ACC112 (cell line): ENCODE data around the gene ALG3.

Experiments
- H2AFZ ChIP-seq: fragments of 200-600 bp; sonication (generic); one replicate; pipeline ENCODE4 v1.6.0; 2017; ENCODE audit warnings: antibody characterized with exemption, low read length; ENCODE audit not compliant: unreplicated experiment
- H3K27ac ChIP-seq: fragments of 200-600 bp; sonication (generic); 2 replicates; pipeline ENCODE4 v1.5.1; 2014; ENCODE audit warnings: low read depth, mild to moderate bottlenecking, antibody characterized with exemption, low read length, moderate library complexity
- H3K27me3 ChIP-seq: fragments of 200-600 bp; sonication (generic); 2 replicates; pipeline ENCODE4 v1.6.1; 2014; ENCODE audit warnings: mild to moderate bottlenecking, antibody characterized with exemption, low read length, moderate library complexity, mixed read lengths; ENCODE audit not compliant: insufficient read depth
- H3K36me3 ChIP-seq: fragments of 200-600 bp; sonication (generic); 2 replicates; pipeline ENCODE4 v1.6.1; 2016; ENCODE audit warnings: mild to moderate bottlenecking, antibody characterized with exemption, low read length, moderate library complexity, mixed read lengths; ENCODE audit not compliant: insufficient read depth
- H3K4me1 ChIP-seq: fragments of 200-600 bp; sonication (generic); one replicate; pipeline ENCODE4 v1.6.1; 2016; ENCODE audit warnings: low read length, mixed read lengths; ENCODE audit not compliant: insufficient read depth, unreplicated experiment, control insufficient read depth
- H3K4me3 ChIP-seq: fragments of 200-600 bp; sonication (generic); 2 replicates; pipeline ENCODE4 v1.5.1; 2014; ENCODE audit warnings: mild to moderate bottlenecking, low read depth, low read length
- H3K79me2 ChIP-seq: fragments of 200-600 bp; sonication (generic); one replicate; pipeline ENCODE4 v1.6.0; 2016; ENCODE audit warnings: low read length; ENCODE audit not compliant: control insufficient read depth, unreplicated experiment, insufficient read depth

Gene ALG3

DNA sequence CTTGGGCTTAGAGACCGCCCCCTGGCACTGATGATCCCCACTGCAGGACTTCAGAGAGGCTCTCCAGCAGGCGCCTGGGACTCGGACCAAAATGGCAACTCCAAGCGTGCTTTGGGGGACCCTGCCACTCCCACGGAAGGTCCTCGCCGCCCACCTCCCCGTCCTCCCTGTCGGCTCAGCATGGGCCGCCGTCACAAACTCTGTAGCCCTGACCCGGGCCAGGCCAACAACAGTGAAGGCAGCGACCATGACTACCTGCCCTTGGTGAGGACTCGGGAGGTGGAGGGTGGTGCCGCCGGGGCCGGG is 7.7 kb downstream of the ALG3 start:
- H3K36me3 ChIP-seq: no peaks in the 10 kb centered on the region
- H3K27ac ChIP-seq: no peak overlapping the region
- no peaks in the 10 kb centered on the region for H3K4me1 ChIP-seq
- no peaks in the 10 kb centered on the region for H3K27me3 ChIP-seq
- H3K79me2 ChIP-seq: peaks cover 2% of the 10 kb centered on the region
- no peak overlapping the region for H2AFZ ChIP-seq
- H3K4me3 ChIP-seq: no peak overlapping the region

- H3K4me3 ChIP-seq: no peak overlapping the region
- H2AFZ ChIP-seq: no peak overlapping the region
- H3K4me1 ChIP-seq: no peaks in the 10 kb centered on the region
- H3K79me2 ChIP-seq: no peaks in the 10 kb centered on the region
- H3K27ac ChIP-seq: no peak overlapping the region
- no peaks in the 10 kb centered on the region for H3K36me3 ChIP-seq
- H3K27me3 ChIP-seq: no peaks in the 10 kb centered on the region
Measured at GRCh38 chr3:184240384-184241140, 8.2 kb downstream of the ALG3 start.

GRCh38 chr3:184239708-184240107 is 9.1 kb downstream of the ALG3 start:
- no peak overlapping the region for H3K4me3 ChIP-seq
- H2AFZ ChIP-seq: no peak overlapping the region
- H3K27me3 ChIP-seq: no peaks in the 10 kb centered on the region

DNA sequence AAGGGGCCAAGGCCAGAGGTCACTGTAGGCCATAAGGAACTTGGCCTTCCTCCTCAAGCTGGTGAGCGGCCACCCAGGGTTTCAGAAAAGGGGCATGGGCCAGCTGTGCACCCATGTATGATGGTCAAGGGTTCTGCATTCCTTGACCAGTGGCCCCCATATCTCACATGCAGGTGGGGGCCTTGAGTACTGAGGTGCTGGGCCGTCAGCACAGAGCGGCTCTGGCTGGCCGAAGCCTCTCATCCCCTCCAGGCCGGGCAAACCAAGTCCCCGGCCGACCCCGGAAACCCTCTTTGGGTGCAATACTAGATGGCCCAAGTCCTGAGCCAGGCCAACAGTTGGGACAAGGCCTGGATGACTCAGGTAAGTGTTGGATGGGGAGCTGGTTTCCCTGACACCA is 9.5 kb downstream of the ALG3 start:
- Histone ChIP-seq H3K36me3 (no peaks in the 10 kb centered on the region), H3K4me3 (no peak overlapping the region), H3K27me3 (no peaks in the 10 kb centered on the region), H2AFZ (no peak overlapping the region), H3K27ac (no peak overlapping the region), H3K79me2 (no peaks in the 10 kb centered on the region), H3K4me1 (peaks cover 3% of the 10 kb centered on the region)

More at GRCh38 chr3:184239708-184240107, 9.1 kb downstream of the ALG3 start:
- Histone ChIP-seq H3K27ac (no peak overlapping the region), H3K36me3 (no peaks in the 10 kb centered on the region), H3K79me2 (no peaks in the 10 kb centered on the region), H3K4me1 (no peaks in the 10 kb centered on the region)

DNA sequence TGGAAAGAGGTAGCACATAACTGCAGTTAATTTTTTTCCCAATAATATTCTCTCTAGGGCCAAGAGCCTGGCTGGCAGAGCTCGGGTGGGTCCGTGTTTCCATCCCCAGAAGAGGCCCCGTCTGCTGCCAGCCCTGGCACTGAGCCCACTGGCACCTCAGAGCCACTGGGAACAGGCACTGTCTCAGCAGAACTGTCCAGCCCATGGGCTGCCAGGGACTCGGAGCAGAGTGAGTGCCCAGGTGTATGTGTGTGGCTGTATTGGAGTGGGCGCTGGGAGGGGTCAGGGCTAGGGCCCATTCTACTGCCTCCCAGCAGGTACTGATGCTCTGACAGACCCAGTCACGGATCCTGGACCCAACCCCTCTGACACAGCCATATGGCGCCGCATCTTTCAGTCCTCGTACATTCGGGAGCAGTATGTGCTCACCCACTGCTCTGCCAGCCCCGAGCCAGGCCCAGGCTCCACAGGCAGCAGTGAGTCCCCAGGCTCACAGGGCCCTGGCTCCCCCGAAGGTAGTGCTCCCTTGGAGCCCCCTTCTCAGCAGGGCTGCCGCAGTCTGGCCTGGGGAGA is 10.4 kb downstream of the ALG3 start:
- no peaks in the 10 kb centered on the region for H3K79me2 ChIP-seq

GRCh38 chr3:184237807-184238206 is 11.0 kb downstream of the ALG3 start:
- Histone ChIP-seq H3K27ac (no peak overlapping the region), H3K79me2 (no peaks in the 10 kb centered on the region), H3K4me1 (peaks cover 7% of the 10 kb centered on the region), H3K36me3 (no peaks in the 10 kb centered on the region), H3K27me3 (no peaks in the 10 kb centered on the region; the same call in 1 of the 2 replicates), H3K4me3 (no peak overlapping the region), H2AFZ (no peak overlapping the region)

More for the DNA sequence above, 10.4 kb downstream of the ALG3 start:
- Histone ChIP-seq H2AFZ (no peak overlapping the region), H3K27ac (no peak overlapping the region), H3K4me1 (peaks cover 7% of the 10 kb centered on the region), H3K27me3 (no peaks in the 10 kb centered on the region), H3K36me3 (no peaks in the 10 kb centered on the region), H3K4me3 (no peak overlapping the region)

- H2AFZ ChIP-seq: no peak overlapping the region
- no peaks in the 10 kb centered on the region for H3K36me3 ChIP-seq
- H3K27ac ChIP-seq: no peak overlapping the region
- H3K79me2 ChIP-seq: no peaks in the 10 kb centered on the region
- H3K27me3 ChIP-seq: peaks cover 6% of the 10 kb centered on the region
- no peak overlapping the region for H3K4me3 ChIP-seq
- peaks cover 7% of the 10 kb centered on the region for H3K4me1 ChIP-seq
Measured at GRCh38 chr3:184237211-184237610, 11.6 kb downstream of the ALG3 start.

DNA sequence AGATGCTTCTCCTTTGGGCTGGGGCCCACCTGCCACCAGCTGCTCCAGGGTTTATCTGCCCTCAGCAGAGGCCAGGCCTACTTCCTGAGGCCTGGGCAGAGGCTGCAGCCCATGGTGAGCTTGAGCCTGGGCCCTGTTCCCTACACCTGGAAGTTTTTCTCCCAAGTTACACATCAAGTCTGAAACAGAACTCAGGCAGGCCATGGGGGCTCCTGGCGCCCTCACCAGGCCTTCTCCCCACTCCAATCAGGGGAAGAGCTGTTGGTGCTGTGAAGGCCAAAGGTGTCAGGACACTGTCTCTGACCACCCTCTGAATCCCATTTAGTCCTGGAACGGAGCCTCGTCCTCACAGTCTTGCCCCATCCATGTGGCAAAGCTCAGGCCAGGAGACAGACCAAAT is 12.1 kb downstream of the ALG3 start:
- Histone ChIP-seq H3K79me2 (no peaks in the 10 kb centered on the region), H3K4me3 (no peak overlapping the region), H3K4me1 (peaks cover 7% of the 10 kb centered on the region), H3K27me3 (peaks cover 11% of the 10 kb centered on the region), H3K27ac (no peak overlapping the region), H3K36me3 (no peaks in the 10 kb centered on the region), H2AFZ (no peak overlapping the region)

- Histone ChIP-seq H3K79me2 (no peaks in the 10 kb centered on the region), H3K36me3 (no peaks in the 10 kb centered on the region)
Measured at GRCh38 chr3:184236033-184236410, 12.7 kb downstream of the ALG3 start.

GRCh38 chr3:184235381-184236032 is 13.3 kb downstream of the ALG3 start:
- H3K36me3 ChIP-seq: no peaks in the 10 kb centered on the region
- peaks cover 23% of the 10 kb centered on the region for H3K27me3 ChIP-seq
- H3K4me1 ChIP-seq: peaks cover 7% of the 10 kb centered on the region
- H3K4me3 ChIP-seq: no peak overlapping the region
- no peak overlapping the region for H3K27ac ChIP-seq
- no peaks in the 10 kb centered on the region for H3K79me2 ChIP-seq
- no peak overlapping the region for H2AFZ ChIP-seq

More at GRCh38 chr3:184236033-184236410, 12.7 kb downstream of the ALG3 start:
- peaks cover 17% of the 10 kb centered on the region for H3K27me3 ChIP-seq
- no peak overlapping the region for H3K27ac ChIP-seq
- no peak overlapping the region for H2AFZ ChIP-seq
- H3K4me3 ChIP-seq: no peak overlapping the region
- peaks cover 7% of the 10 kb centered on the region for H3K4me1 ChIP-seq
